Measurements from ENCODE around the gene CDH4. TPM values are rescaled to one million over a fixed set of nuclear protein-coding genes. Genes with fewer than 3 reads are reported as not detected.

CDH4 gene
- total RNA-seq, 2 donors from 2014 or later, result 0.05 to 2.2 TPM

DNA sequence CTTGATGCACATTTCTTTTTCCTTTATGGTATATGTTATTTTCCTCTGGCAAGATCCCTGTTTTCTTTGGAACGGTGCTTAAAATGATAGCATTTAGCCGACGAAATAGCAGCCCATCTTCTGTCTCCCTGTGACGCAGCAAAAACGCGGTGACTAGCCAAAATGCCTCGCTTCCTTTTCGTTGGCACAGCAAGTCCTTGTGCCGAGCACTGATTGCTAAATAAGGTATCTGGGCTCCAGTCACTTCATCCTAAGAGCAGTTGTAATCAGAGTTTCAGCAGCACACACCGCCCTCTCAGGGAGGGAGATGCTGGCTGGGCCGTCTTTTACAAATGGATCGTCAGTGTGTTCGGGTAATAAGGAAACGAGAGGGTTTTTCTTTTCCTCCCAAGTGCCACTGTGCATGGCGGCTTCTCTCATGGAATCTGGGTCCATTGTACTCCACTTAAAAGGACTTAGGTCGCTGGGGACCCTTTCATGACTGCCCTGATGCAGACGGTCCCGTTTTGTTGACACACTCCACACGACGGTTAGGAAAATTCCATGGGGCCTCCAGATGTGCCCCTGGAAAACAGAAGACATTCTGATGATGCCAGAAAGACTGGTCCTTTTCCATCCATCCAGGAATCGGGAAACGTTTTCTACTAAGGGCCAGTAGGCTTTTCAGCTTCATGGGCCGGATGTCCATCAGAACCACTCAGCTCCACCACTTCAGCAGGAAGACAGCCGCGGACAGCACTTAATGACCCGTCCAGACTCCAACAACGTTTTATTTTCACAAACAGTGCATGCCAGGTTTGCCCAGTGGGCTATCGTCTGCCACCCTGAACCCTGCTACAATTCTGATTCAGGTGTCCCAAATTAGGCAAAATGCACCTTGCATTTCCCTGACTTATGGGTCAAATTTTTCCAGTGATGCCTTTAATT lies 185.5 kb downstream of the CDH4 start:
- Histone ChIP-seq H3K4me3 (no peak overlapping the region), H3K36me3 (no peaks in the 10 kb centered on the region), H3K27ac (peak overlapping the region in 1 of 2 donors; percentile 13), H3K9me3 (no peaks in the 10 kb centered on the region), H3K4me1 (replicated peaks) (no peaks in the 10 kb centered on the region), H3K27me3 (replicated peaks; ENCODE audit: insufficient read depth) (no peaks in the 10 kb centered on the region)
- 18% methylated on average over 28 of the region's 28 CpGs for WGBS
- TF ChIP-seq POLR2A (IDR thresholded peaks at IDR 0.05) (no peak), POLR2AphosphoS5 (IDR thresholded peaks at IDR 0.05) (peak; percentile 40)
- intact Hi-C loops (cut with DNase I), result no loop called here
- peak; percentile 27 for DNase-seq (ENCODE audit: low spot score)

DNA sequence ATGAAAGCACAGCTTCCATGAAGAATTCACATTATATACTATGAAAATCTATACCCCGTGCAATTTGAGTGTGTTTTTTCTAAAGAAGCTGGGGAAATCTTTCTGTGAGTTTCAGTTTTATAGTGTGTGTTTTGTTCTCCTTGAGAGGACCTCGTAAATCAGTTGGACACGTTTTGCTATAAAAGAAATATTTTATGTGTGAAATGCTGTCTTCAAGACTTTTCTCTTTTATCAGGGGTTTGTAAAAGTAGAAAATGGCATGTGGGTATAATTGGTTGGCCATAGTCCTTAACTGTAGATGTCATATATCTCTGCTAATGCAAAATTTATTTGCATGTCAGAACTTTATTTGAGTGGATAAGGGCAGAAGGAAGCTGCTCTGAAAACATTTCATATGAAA lies 186.2 kb downstream of the CDH4 start:
- TF ChIP-seq POLR2A (IDR thresholded peaks at IDR 0.05) (no peak), POLR2AphosphoS5 (IDR thresholded peaks at IDR 0.05) (no peak)
- TF ChIP-seq, protein P1, sequence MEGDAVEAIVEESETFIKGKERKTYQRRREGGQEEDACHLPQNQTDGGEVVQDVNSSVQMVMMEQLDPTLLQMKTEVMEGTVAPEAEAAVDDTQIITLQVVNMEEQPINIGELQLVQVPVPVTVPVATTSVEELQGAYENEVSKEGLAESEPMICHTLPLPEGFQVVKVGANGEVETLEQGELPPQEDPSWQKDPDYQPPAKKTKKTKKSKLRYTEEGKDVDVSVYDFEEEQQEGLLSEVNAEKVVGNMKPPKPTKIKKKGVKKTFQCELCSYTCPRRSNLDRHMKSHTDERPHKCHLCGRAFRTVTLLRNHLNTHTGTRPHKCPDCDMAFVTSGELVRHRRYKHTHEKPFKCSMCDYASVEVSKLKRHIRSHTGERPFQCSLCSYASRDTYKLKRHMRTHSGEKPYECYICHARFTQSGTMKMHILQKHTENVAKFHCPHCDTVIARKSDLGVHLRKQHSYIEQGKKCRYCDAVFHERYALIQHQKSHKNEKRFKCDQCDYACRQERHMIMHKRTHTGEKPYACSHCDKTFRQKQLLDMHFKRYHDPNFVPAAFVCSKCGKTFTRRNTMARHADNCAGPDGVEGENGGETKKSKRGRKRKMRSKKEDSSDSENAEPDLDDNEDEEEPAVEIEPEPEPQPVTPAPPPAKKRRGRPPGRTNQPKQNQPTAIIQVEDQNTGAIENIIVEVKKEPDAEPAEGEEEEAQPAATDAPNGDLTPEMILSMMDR (IDR thresholded peaks at IDR 0.05), result no peak
- no peak overlapping the region for H3K4me3 ChIP-seq
- DNase-seq (ENCODE audit: low spot score), result no peak
- H3K27me3 ChIP-seq (replicated peaks; ENCODE audit: insufficient read depth), result no peaks in the 10 kb centered on the region
- no peaks in the 10 kb centered on the region for H3K9me3 ChIP-seq
- H3K27ac ChIP-seq, result peak overlapping the region in 1 of 2 donors; percentile 13
- H3K4me1 ChIP-seq (replicated peaks), result no peaks in the 10 kb centered on the region
- H3K36me3 ChIP-seq, result no peaks in the 10 kb centered on the region
- intact Hi-C loops (cut with DNase I), result no loop called here
- 12% methylated on average over 3 of the region's 3 CpGs for WGBS

DNA sequence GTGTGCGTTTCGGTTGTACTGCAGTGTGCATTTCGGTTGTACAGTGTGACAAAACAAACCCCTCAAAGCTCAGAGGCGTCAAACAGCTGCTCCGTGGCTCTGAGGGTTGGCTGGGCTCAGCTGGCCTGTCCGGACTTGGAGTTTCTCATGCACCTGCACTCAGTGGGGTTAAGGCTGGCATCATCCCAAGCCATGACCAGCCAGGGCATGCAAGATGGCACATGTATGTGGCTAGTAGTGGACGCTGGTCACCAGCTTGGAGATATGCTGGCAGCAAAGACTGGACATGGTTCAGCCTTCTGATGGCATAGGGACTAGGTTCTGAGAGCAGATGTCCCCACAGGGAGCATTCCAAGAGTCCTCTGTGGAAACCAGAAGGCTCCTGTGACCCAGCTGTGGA lies 187.2 kb downstream of the CDH4 start:
- no peaks in the 10 kb centered on the region for H3K36me3 ChIP-seq
- no peaks in the 10 kb centered on the region for H3K9me3 ChIP-seq
- TF ChIP-seq POLR2A (IDR thresholded peaks at IDR 0.05), result no peak
- TF ChIP-seq POLR2AphosphoS5 (IDR thresholded peaks at IDR 0.05), result no peak
- TF ChIP-seq, protein P1 (IDR thresholded peaks at IDR 0.05), result no peak
- H3K27ac ChIP-seq, result no peak overlapping the region
- H3K4me3 ChIP-seq, result no peak overlapping the region
- no peak for DNase-seq (ENCODE audit: low spot score)
- WGBS, result 45% methylated on average over 7 of the region's 7 CpGs
- no peaks in the 10 kb centered on the region for H3K27me3 ChIP-seq (replicated peaks; ENCODE audit: insufficient read depth)
- intact Hi-C loops (cut with DNase I), result no loop called here
- no peaks in the 10 kb centered on the region for H3K4me1 ChIP-seq (replicated peaks)

DNA sequence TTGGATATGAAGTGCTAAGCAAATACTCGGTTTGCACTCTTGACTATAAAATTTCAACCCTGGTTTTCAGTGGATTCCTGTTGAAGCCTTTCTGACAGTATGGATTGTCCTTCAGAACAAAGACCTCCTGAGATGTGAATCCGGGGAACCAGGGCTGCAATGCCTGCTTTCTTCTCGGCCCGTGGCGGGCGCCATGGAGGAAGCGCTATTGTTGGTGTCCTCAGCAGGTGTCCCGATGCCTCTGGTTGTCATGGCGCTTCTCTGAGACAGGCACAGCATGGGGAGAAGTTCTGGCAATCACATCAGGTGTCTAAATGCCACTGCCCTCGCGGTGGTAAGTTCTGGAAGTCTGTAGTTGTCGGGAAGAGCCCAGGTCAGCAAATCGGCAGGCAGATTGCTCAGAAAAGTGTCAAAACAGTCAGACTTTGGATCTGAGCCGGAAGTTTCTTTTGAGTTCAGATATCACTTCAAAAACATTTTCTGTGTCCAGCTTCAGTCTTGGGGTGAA lies 188.5 kb downstream of the CDH4 start:
- no peaks in the 10 kb centered on the region for H3K4me1 ChIP-seq (replicated peaks)
- no peaks in the 10 kb centered on the region for H3K27me3 ChIP-seq (replicated peaks; ENCODE audit: insufficient read depth)
- H3K9me3 ChIP-seq, result no peaks in the 10 kb centered on the region
- H3K27ac ChIP-seq, result no peak overlapping the region
- WGBS, result 81% methylated on average over 14 of the region's 14 CpGs
- intact Hi-C loops (cut with DNase I), result no loop called here
- TF ChIP-seq POLR2A (IDR thresholded peaks at IDR 0.05) (no peak), POLR2AphosphoS5 (IDR thresholded peaks at IDR 0.05) (no peak)
- TF ChIP-seq, protein P1 (IDR thresholded peaks at IDR 0.05), result no peak
- no peaks in the 10 kb centered on the region for H3K36me3 ChIP-seq
- H3K4me3 ChIP-seq, result no peak overlapping the region
- no peak for DNase-seq (ENCODE audit: low spot score)

DNA sequence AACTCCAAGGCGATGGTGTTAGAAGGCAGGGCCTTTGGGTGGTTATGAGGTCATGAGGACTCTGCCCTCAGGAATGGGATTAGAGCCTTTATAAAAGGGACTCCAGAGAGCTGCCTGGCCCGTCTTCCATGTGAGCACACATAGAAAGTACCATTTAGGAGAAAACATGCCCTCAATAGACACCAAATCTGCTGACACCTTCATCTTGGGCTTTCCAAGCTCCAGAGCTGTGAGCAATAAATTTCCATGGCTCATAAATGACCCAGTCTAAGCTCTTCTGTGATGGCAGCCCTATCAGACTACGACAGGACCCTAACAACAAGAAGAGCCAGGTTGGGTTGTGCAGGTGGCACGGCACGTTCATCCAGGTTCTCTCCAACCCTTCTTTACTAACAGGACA lies 189.5 kb downstream of the CDH4 start:
- Histone ChIP-seq H3K27me3 (replicated peaks; ENCODE audit: insufficient read depth) (no peaks in the 10 kb centered on the region), H3K9me3 (no peaks in the 10 kb centered on the region), H3K4me1 (replicated peaks) (no peaks in the 10 kb centered on the region), H3K36me3 (no peaks in the 10 kb centered on the region), H3K4me3 (no peak overlapping the region), H3K27ac (no peak overlapping the region)
- WGBS, result 85% methylated on average over 5 of the region's 5 CpGs
- DNase-seq (ENCODE audit: low spot score), result no peak
- no peak for TF ChIP-seq POLR2AphosphoS5 (IDR thresholded peaks at IDR 0.05)
- TF ChIP-seq, protein P1 (IDR thresholded peaks at IDR 0.05), result no peak
- TF ChIP-seq POLR2A (IDR thresholded peaks at IDR 0.05), result no peak
- intact Hi-C loops (cut with DNase I), result no loop called here

Data from prostate gland (tissue), 2 donors.